GM12874 (cell line): ENCODE measurements around the gene ZSCAN16.

Experiments
- CTCF ChIP-seq: IDR thresholded peaks from 2 replicates; pipeline ENCODE4 v1.5.1; 2011; ENCODE audit warnings: low read depth, mild to moderate bottlenecking, control low read depth, low read length, moderate library complexity; ENCODE audit not compliant: insufficient read depth

ZSCAN16 gene

GRCh38 chr6:28117386-28118050 is 6.9 kb upstream of the ZSCAN16 start:
- no peak for TF ChIP-seq CTCF

- TF ChIP-seq CTCF, result no peak
Observed at GRCh38 chr6:28118217-28118616, 6.2 kb upstream of the ZSCAN16 start.

GRCh38 chr6:28121876-28122275 is 2.5 kb upstream of the ZSCAN16 start:
- TF ChIP-seq CTCF, result no peak

- TF ChIP-seq CTCF, result no peak
Observed at GRCh38 chr6:28124971-28125353, 553 bp downstream of the ZSCAN16 start.

- TF ChIP-seq CTCF, result no peak
Observed at GRCh38 chr6:28125401-28125800, 992 bp downstream of the ZSCAN16 start.

GRCh38 chr6:28134015-28134414 is 9.6 kb downstream of the ZSCAN16 start:
- TF ChIP-seq CTCF, result peak; percentile 50

- TF ChIP-seq CTCF, result no peak
Observed at GRCh38 chr6:28134716-28135115, 10.3 kb downstream of the ZSCAN16 start.

- TF ChIP-seq CTCF, result no peak
Observed at GRCh38 chr6:28135393-28135792, 11.0 kb downstream of the ZSCAN16 start.
